PFSK-1 (cell line): Measurements from ENCODE around the gene DNM3.

Experiments
- FOXP2 ChIP-seq: optimal IDR thresholded peaks from 2 replicates; pipeline ENCODE3; 2011; ENCODE audit warnings: borderline replicate concordance, control low read depth, inconsistent platforms; ENCODE audit not compliant: insufficient read depth; ENCODE audit errors: extremely low read length, extremely low read depth
- POLR2AphosphoS5 ChIP-seq: IDR thresholded peaks from 2 replicates; pipeline ENCODE4 v1.6.1; 2012; ENCODE audit warnings: low read depth, mild to moderate bottlenecking, control low read depth, low read length, moderate library complexity
- REST ChIP-seq, 2 experiments: IDR thresholded peaks; 2 replicates each; pipeline versions ENCODE4 v1.6.1 to v1.8.0; 2011 to 2012; ENCODE audit warnings: low read depth in 2 of 2, low read length in 2 of 2, control low read depth in 1 of 2, inconsistent platforms in 1 of 2, mild to moderate bottlenecking in 1 of 2, moderate library complexity in 1 of 2; ENCODE audit not compliant: insufficient read depth in 1 of 2
- SIN3A ChIP-seq: IDR thresholded peaks from 2 replicates; pipeline ENCODE4 v1.6.1; 2012; ENCODE audit warnings: mild to moderate bottlenecking, low read length, moderate library complexity, borderline replicate concordance; ENCODE audit not compliant: insufficient read depth
- TAF1 ChIP-seq: IDR thresholded peaks from 2 replicates; pipeline ENCODE4 v1.6.1; 2012; ENCODE audit warnings: low read length, control low read depth, borderline replicate concordance; ENCODE audit not compliant: insufficient read depth

GRCh38 chr1:172287208-172287607 lies 445.9 kb downstream of the DNM3 start:
- TF ChIP-seq REST (IDR thresholded peaks at IDR 0.05; ENCODE audit: insufficient read depth in 1 of 2, low read depth in 2 of 2, low read length in 2 of 2): no peak
- no peak for TF ChIP-seq POLR2AphosphoS5
- TF ChIP-seq TAF1: no peak
- TF ChIP-seq SIN3A: no peak
- no peak for TF ChIP-seq FOXP2
